ENCODE results near the gene GALNT14. TPM values are rescaled to one million over a fixed set of nuclear protein-coding genes. Genes with fewer than 3 reads are reported as not detected.

The GALNT14 gene
- total RNA-seq, 4 donors from 2014 or later, result 0.15 to 0.62 (median 0.35) TPM; not detected in 1

GRCh38 chr2:31108561-31109286, 29.5 kb downstream of the GALNT14 start:
- no peak for TF ChIP-seq EP300 (IDR thresholded peaks at IDR 0.05)
- TF ChIP-seq, protein P1, sequence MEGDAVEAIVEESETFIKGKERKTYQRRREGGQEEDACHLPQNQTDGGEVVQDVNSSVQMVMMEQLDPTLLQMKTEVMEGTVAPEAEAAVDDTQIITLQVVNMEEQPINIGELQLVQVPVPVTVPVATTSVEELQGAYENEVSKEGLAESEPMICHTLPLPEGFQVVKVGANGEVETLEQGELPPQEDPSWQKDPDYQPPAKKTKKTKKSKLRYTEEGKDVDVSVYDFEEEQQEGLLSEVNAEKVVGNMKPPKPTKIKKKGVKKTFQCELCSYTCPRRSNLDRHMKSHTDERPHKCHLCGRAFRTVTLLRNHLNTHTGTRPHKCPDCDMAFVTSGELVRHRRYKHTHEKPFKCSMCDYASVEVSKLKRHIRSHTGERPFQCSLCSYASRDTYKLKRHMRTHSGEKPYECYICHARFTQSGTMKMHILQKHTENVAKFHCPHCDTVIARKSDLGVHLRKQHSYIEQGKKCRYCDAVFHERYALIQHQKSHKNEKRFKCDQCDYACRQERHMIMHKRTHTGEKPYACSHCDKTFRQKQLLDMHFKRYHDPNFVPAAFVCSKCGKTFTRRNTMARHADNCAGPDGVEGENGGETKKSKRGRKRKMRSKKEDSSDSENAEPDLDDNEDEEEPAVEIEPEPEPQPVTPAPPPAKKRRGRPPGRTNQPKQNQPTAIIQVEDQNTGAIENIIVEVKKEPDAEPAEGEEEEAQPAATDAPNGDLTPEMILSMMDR (IDR thresholded peaks at IDR 0.05), result no peak
- TF ChIP-seq POLR2A (IDR thresholded peaks at IDR 0.05), result no peak
- no peak for TF ChIP-seq POLR2AphosphoS5 (IDR thresholded peaks at IDR 0.05)
- Histone ChIP-seq H3K4me1 (no peaks in the 10 kb centered on the region), H3K4me3 (no peak overlapping the region), H3K36me3 (no peaks in the 10 kb centered on the region), H3K9me3 (no peaks in the 10 kb centered on the region), H3K27me3 (peaks cover 44% of the 10 kb centered on the region), H3K27ac (no peak overlapping the region)
- 68 to 79% methylated on average over 3 of the region's 3 CpGs for WGBS, 2 donors (ENCODE audit: low coverage in 1 of 2)
- ATAC-seq, result no peak

- Histone ChIP-seq H3K4me1 (no peaks in the 10 kb centered on the region), H3K27ac (no peak overlapping the region), H3K4me3 (no peak overlapping the region), H3K27me3 (peaks cover 37% of the 10 kb centered on the region), H3K9me3 (no peaks in the 10 kb centered on the region), H3K36me3 (no peaks in the 10 kb centered on the region)
- 26 to 46% methylated on average over 4 to 5 of the region's 5 CpGs for WGBS, 2 donors (ENCODE audit: low coverage in 1 of 2)
- TF ChIP-seq POLR2AphosphoS5 (IDR thresholded peaks at IDR 0.05), result no peak
- TF ChIP-seq, protein P1 (IDR thresholded peaks at IDR 0.05), result no peak
- TF ChIP-seq POLR2A (IDR thresholded peaks at IDR 0.05), result no peak
- TF ChIP-seq EP300 (IDR thresholded peaks at IDR 0.05), result no peak
- ATAC-seq, result no peak
These were observed 30.5 kb downstream of the GALNT14 start for GRCh38 chr2:31107591-31108300.

DNA sequence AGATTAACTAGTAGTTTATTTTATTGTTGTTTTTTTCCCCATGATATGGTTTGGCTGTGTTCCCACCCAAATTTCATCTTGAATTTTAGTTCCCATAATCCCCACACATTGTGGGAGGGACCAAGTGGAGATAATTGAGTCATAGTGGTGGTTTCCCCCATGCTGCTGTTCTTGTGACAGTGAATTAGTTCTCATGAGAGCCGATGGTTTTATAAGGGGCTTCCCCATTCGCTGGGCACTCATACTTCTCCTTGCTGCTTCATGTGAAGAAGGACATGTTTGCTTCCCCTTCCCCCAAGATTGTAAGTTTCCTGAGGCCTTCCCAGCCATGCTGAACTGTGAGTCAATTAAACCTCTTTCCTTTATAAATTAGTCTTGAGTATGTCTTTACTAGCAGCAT, 36.5 kb downstream of the GALNT14 start:
- no peak for ATAC-seq
- Histone ChIP-seq H3K9me3 (no peaks in the 10 kb centered on the region), H3K27ac (no peak overlapping the region), H3K4me1 (no peaks in the 10 kb centered on the region), H3K4me3 (no peak overlapping the region), H3K36me3 (no peaks in the 10 kb centered on the region), H3K27me3 (peaks cover 7% of the 10 kb centered on the region)
- 75 to 78% methylated on average over 1 to 2 of the region's 2 CpGs for WGBS, 2 donors (ENCODE audit: low coverage in 1 of 2)
- no peak for TF ChIP-seq EP300 (IDR thresholded peaks at IDR 0.05)
- TF ChIP-seq POLR2AphosphoS5 (IDR thresholded peaks at IDR 0.05), result no peak
- no peak for TF ChIP-seq POLR2A (IDR thresholded peaks at IDR 0.05)
- TF ChIP-seq, protein P1 (IDR thresholded peaks at IDR 0.05), result no peak

- H3K4me1 ChIP-seq, result no peaks in the 10 kb centered on the region
- no peaks in the 10 kb centered on the region for H3K27me3 ChIP-seq
- ATAC-seq, result no peak
- TF ChIP-seq EP300 (IDR thresholded peaks at IDR 0.05) (no peak), POLR2AphosphoS5 (IDR thresholded peaks at IDR 0.05) (no peak)
- H3K36me3 ChIP-seq, result no peaks in the 10 kb centered on the region
- WGBS, 2 donors (ENCODE audit: low coverage in 1 of 2), result 58 to 85% methylated on average over 2 of the region's 2 CpGs
- H3K27ac ChIP-seq, result no peak overlapping the region
- H3K9me3 ChIP-seq, result no peaks in the 10 kb centered on the region
- no peak overlapping the region for H3K4me3 ChIP-seq
These were observed 40.2 kb downstream of the GALNT14 start for GRCh38 chr2:31097962-31098613.

DNA sequence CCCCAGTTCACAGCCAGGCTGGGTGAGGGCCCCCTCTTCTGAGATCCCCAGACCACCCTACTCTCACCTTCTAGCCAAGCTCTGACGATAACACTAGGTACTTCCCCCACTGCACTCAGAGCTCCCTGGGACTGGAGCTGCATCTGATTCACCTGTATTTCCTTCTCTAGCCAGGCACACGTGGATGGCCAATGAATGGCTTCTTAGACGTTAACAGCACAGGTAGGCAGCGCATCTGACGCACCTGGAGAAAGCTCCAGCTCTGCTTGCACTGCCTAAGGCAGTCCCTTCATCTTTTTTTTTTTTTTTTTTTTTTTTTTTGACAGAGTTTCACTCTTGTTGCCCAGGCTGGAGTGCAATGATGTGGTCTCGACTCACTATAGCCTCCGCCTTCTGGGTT, 48.1 kb downstream of the GALNT14 start:
- WGBS, 2 donors (ENCODE audit: low coverage in 1 of 2), result 84 to 88% methylated on average over 4 to 5 of the region's 7 CpGs
- no peak for ATAC-seq
- H3K9me3 ChIP-seq, result no peaks in the 10 kb centered on the region
- H3K36me3 ChIP-seq, result no peaks in the 10 kb centered on the region
- H3K4me1 ChIP-seq, result no peaks in the 10 kb centered on the region
- H3K27me3 ChIP-seq, result peaks cover 12% of the 10 kb centered on the region
- no peak overlapping the region for H3K27ac ChIP-seq
- H3K4me3 ChIP-seq, result no peak overlapping the region
- TF ChIP-seq, protein P1 (IDR thresholded peaks at IDR 0.05), result no peak
- no peak for TF ChIP-seq EP300 (IDR thresholded peaks at IDR 0.05)
- TF ChIP-seq POLR2AphosphoS5 (IDR thresholded peaks at IDR 0.05), result no peak
- TF ChIP-seq POLR2A (IDR thresholded peaks at IDR 0.05), result no peak

All from gastroesophageal sphincter (tissue), 4 donors.